Smooth muscle cell (in vitro differentiated cells): ENCODE data around the gene APCDD1L. TPM values are rescaled to one million over a fixed set of nuclear protein-coding genes. Genes with fewer than 3 reads are reported as not detected.

ENCODE experiments used
- DNase-seq: peaks from one replicate; lab custom pipeline; 2025; ENCODE audit not compliant: unreplicated experiment; lab: John Stamatoyannopoulos, UW
- H2AFZ ChIP-seq: fragments of 200-600 bp; sonication (generic); 2 replicates; pipeline ENCODE4 v1.6.0; 2016; ENCODE audit warnings: antibody characterized with exemption, low read depth, mild to moderate bottlenecking
- H3F3A ChIP-seq: fragments of 200-600 bp; sonication (generic); 2 replicates; pipeline ENCODE4 v1.6.0; 2017; ENCODE audit warnings: antibody characterized with exemption, low read depth
- H3K27ac ChIP-seq: fragments of 200-600 bp; sonication (generic); 2 replicates; pipeline ENCODE4 v1.5.1; 2016; ENCODE audit warnings: low read depth, mild to moderate bottlenecking
- H3K27me3 ChIP-seq: fragments of 200-600 bp; sonication (generic); 2 replicates; pipeline ENCODE4 v1.6.1; 2016; ENCODE audit warnings: low read depth, mild to moderate bottlenecking
- H3K36me3 ChIP-seq: fragments of 200-600 bp; sonication (generic); 2 replicates; pipeline ENCODE4 v1.5.1; 2016; ENCODE audit warnings: low read depth
- H3K4me1 ChIP-seq: fragments of 200-600 bp; sonication (generic); 2 replicates; pipeline ENCODE4 v1.5.1; 2016; ENCODE audit warnings: low read depth
- H3K4me2 ChIP-seq: fragments of 200-600 bp; sonication (generic); 2 replicates; pipeline ENCODE4 v1.6.0; 2016; ENCODE audit warnings: mild to moderate bottlenecking
- H3K4me3 ChIP-seq: fragments of 200-600 bp; sonication (generic); 2 replicates; pipeline ENCODE4 v1.5.1; 2016; ENCODE audit warnings: mild to moderate bottlenecking
- H3K79me2 ChIP-seq: fragments of 200-600 bp; sonication (generic); 2 replicates; pipeline ENCODE4 v1.6.0; 2016; ENCODE audit warnings: low read depth, mild to moderate bottlenecking
- H3K9ac ChIP-seq: fragments of 200-600 bp; sonication (generic); 2 replicates; pipeline ENCODE4 v1.6.0; 2016; ENCODE audit warnings: low read depth
- H3K9me3 ChIP-seq: fragments of 200-600 bp; sonication (generic); replicated peaks from 2 replicates; pipeline ENCODE4 v1.5.1; 2016; ENCODE audit warnings: low read depth
- H4K20me1 ChIP-seq: fragments of 200-600 bp; sonication (generic); 2 replicates; pipeline ENCODE4 v1.6.0; 2016; ENCODE audit warnings: low read depth
- CTCF ChIP-seq: fragments of 200-600 bp; sonication (generic); IDR thresholded peaks from 2 replicates; pipeline ENCODE4 v1.5.1; 2017; ENCODE audit warnings: borderline replicate concordance, mild to moderate bottlenecking, antibody characterized with exemption; ENCODE audit not compliant: insufficient read depth, poor library complexity, severe bottlenecking
- WGBS: methylation state at CpG from one replicate; pipeline ENCODE4 v1.1.7; 2016; ENCODE audit warnings: low lambda C conversion rate; 5-methylcytosine and 5-hydroxymethylcytosine counted together
- polyA plus RNA-seq: library from polyadenylated mRNA; unstranded; fragments of >200 nt; fragmentation: Nextera tagmentation; extraction: Ambion mirVana; gene quantifications from 2 replicates; pipeline ENCODE4 v1.2.1, GENCODE V29; 2016
- total RNA-seq: library from RNA; depleted of rRNA; stranded (reverse); fragments of >200 nt; gene quantifications from 2 replicates; pipeline ENCODE4 v1.2.3, GENCODE V29; 2014

APCDD1L gene
- total and polyA plus RNA-seq, 2 experiments from 2014 or later = 9.4 to 18.3 TPM

- no peaks in the 10 kb centered on the region for H3F3A ChIP-seq
- peaks cover 20% of the 10 kb centered on the region for H3K4me1 ChIP-seq
- H4K20me1 ChIP-seq = no peaks in the 10 kb centered on the region
- H2AFZ ChIP-seq = no peak overlapping the region
- H3K27me3 ChIP-seq = peaks cover 3% of the 10 kb centered on the region
- no peak for TF ChIP-seq CTCF
- 84% methylated on average over 5 of the region's 5 CpGs for WGBS
- no peak overlapping the region for H3K9ac ChIP-seq
- H3K36me3 ChIP-seq = no peaks in the 10 kb centered on the region
- no peak for DNase-seq
- no peaks in the 10 kb centered on the region for H3K79me2 ChIP-seq
- H3K4me3 ChIP-seq = no peak overlapping the region
- no peak overlapping the region for H3K4me2 ChIP-seq
- H3K27ac ChIP-seq = no peak overlapping the region
- no peaks in the 10 kb centered on the region for H3K9me3 ChIP-seq
These were observed 4.9 kb upstream of the APCDD1L start for GRCh38 chr20:58519940-58520712.

GRCh38 chr20:58518896-58519593 is 3.8 kb upstream of the APCDD1L start:
- 91% methylated on average over 7 of the region's 7 CpGs for WGBS
- H3K36me3 ChIP-seq = no peaks in the 10 kb centered on the region
- no peak overlapping the region for H2AFZ ChIP-seq
- TF ChIP-seq CTCF = no peak
- H3K27me3 ChIP-seq = peaks cover 7% of the 10 kb centered on the region
- no peaks in the 10 kb centered on the region for H3F3A ChIP-seq
- no peaks in the 10 kb centered on the region for H3K9me3 ChIP-seq
- H3K79me2 ChIP-seq = no peaks in the 10 kb centered on the region
- no peak overlapping the region for H3K9ac ChIP-seq
- no peak for DNase-seq
- no peaks in the 10 kb centered on the region for H4K20me1 ChIP-seq
- H3K4me2 ChIP-seq = no peak overlapping the region
- no peak overlapping the region for H3K27ac ChIP-seq
- H3K4me1 ChIP-seq = peaks cover 27% of the 10 kb centered on the region
- H3K4me3 ChIP-seq = no peak overlapping the region

- Histone ChIP-seq H2AFZ (no peak overlapping the region), H4K20me1 (no peaks in the 10 kb centered on the region), H3K9ac (no peak overlapping the region), H3K4me1 (peaks cover 20% of the 10 kb centered on the region), H3K4me3 (no peak overlapping the region), H3K4me2 (no peak overlapping the region), H3K79me2 (no peaks in the 10 kb centered on the region), H3K27ac (no peak overlapping the region), H3K27me3 (peaks cover 13% of the 10 kb centered on the region), H3K36me3 (no peaks in the 10 kb centered on the region), H3K9me3 (no peaks in the 10 kb centered on the region), H3F3A (no peaks in the 10 kb centered on the region)
- no peak for DNase-seq
- WGBS = 71% methylated on average over 11 of the region's 11 CpGs
- TF ChIP-seq CTCF = no peak
These were observed 3.2 kb upstream of the APCDD1L start for GRCh38 chr20:58518387-58518786.
